Mesothelial cell of epicardium (in vitro differentiated cells): ENCODE results near the gene MTCL1. TPM values are rescaled to one million over a fixed set of nuclear protein-coding genes. Genes with fewer than 3 reads are reported as not detected.

Experiments used
- DNase-seq, 2 experiments: peaks; one replicate each; pipeline ENCODE4 v3.0.0; 2021; ENCODE audit warnings: low spot score in 2 of 2; ENCODE audit not compliant: unreplicated experiment in 2 of 2
- H3K27ac Mint-ChIP-seq: 2 replicates; pipeline ENCODE4 v1.8.0; 2021; ENCODE audit warnings: mixed read lengths
- H3K27me3 Mint-ChIP-seq: 2 replicates; pipeline ENCODE4 v1.8.0; 2021; ENCODE audit warnings: low read depth, mixed read lengths
- H3K36me3 Mint-ChIP-seq: 2 replicates; pipeline ENCODE4 v1.8.0; 2021; ENCODE audit warnings: mixed read lengths
- H3K4me1 Mint-ChIP-seq: 2 replicates; pipeline ENCODE4 v1.8.0; 2021; ENCODE audit warnings: mixed read lengths
- H3K4me3 Mint-ChIP-seq: 2 replicates; pipeline ENCODE4 v1.8.0; 2021; ENCODE audit warnings: mild to moderate bottlenecking, moderate library complexity, mixed read lengths
- H3K9me3 Mint-ChIP-seq: 2 replicates; pipeline ENCODE4 v1.8.0; 2021; ENCODE audit warnings: mixed read lengths
- total RNA-seq: library from RNA; stranded (reverse); gene quantifications from 3 replicates; pipeline ENCODE4 v1.2.1, GENCODE V29; 2021
- TF ChIP-seq, protein P1 (sequence below): fragments of 200-600 bp; sonication (generic); IDR thresholded peaks from one replicate; pipeline ENCODE4 v1.5.0; 2021; ENCODE audit warnings: antibody characterized with exemption; ENCODE audit not compliant: unreplicated experiment

Gene MTCL1
- total RNA-seq, 1 donor from 2014 or later = 24.7 TPM

DNA sequence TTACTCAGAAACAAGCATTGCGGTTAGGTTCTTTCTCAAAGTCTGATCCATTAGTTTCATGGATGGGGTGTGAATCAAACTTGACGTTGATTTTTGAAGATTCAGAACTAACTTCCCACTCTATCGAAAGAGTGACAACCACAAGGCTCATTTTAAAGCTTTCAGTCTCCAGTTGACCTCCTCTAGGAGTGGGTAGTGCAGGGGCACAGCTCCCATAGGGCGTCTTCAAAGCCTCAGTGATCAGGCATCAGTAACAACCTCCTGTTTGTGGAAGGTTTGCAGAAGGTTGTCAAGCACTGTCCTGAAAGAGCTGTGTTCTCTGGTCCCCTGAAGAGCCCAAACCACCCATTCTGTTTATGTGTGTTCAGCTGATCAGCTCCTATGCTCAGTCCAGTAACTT lies 10.2 kb downstream of the MTCL1 start:
- DNase-seq = no peak
- peaks cover 3% of the 10 kb centered on the region for H3K9me3 Mint-ChIP-seq
- peaks cover 2% of the 10 kb centered on the region for H3K36me3 Mint-ChIP-seq
- no peak overlapping the region for H3K27ac Mint-ChIP-seq
- no peak overlapping the region for H3K4me3 Mint-ChIP-seq
- TF ChIP-seq, protein P1, sequence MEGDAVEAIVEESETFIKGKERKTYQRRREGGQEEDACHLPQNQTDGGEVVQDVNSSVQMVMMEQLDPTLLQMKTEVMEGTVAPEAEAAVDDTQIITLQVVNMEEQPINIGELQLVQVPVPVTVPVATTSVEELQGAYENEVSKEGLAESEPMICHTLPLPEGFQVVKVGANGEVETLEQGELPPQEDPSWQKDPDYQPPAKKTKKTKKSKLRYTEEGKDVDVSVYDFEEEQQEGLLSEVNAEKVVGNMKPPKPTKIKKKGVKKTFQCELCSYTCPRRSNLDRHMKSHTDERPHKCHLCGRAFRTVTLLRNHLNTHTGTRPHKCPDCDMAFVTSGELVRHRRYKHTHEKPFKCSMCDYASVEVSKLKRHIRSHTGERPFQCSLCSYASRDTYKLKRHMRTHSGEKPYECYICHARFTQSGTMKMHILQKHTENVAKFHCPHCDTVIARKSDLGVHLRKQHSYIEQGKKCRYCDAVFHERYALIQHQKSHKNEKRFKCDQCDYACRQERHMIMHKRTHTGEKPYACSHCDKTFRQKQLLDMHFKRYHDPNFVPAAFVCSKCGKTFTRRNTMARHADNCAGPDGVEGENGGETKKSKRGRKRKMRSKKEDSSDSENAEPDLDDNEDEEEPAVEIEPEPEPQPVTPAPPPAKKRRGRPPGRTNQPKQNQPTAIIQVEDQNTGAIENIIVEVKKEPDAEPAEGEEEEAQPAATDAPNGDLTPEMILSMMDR = no peak
- peaks cover 11% of the 10 kb centered on the region for H3K27me3 Mint-ChIP-seq
- H3K4me1 Mint-ChIP-seq = peaks cover 8% of the 10 kb centered on the region

DNA sequence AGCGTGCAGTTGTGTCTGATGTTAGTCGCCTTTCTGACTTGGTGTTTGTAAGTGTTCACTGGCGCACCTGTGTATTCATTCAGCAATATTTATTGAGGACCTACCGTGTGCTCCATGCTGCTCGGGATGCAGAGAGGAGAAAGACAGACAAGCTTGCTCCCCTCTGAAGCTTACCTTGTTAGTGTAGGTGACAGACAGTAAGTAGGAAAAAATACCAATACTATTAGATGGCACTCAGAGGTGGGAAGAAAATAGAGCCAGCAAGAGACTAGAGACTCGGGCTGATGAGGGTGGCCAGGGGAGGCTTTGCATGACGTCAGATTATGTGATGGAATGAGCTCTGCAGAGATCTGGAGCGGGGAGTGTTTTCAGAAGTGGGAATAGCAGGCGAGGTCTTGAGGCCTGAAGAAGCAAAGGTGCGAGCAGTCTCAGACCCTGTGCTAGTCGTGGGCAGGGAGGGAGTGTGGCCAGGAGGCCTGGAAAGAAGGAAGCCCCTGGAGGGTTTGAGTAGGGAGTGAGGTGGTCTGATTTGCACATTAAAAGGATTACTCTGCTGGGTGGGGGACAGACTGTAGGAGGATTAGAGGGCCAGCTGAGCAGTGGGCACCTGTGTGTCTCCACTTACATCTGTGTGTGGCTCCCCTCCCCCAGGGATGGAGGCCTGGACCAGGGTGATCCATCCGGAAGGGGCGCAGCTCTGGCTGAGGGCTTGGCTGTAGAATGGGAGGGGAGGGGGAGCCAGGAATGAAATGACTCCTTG lies 11.8 kb downstream of the MTCL1 start:
- Mint-ChIP-seq H3K36me3 (peaks cover 7% of the 10 kb centered on the region), H3K4me3 (no peak overlapping the region), H3K27ac (no peak overlapping the region), H3K9me3 (peaks cover 3% of the 10 kb centered on the region), H3K4me1 (peaks cover 8% of the 10 kb centered on the region), H3K27me3 (peaks cover 11% of the 10 kb centered on the region)
- DNase-seq = no peak
- TF ChIP-seq, protein P1 = no peak

DNA sequence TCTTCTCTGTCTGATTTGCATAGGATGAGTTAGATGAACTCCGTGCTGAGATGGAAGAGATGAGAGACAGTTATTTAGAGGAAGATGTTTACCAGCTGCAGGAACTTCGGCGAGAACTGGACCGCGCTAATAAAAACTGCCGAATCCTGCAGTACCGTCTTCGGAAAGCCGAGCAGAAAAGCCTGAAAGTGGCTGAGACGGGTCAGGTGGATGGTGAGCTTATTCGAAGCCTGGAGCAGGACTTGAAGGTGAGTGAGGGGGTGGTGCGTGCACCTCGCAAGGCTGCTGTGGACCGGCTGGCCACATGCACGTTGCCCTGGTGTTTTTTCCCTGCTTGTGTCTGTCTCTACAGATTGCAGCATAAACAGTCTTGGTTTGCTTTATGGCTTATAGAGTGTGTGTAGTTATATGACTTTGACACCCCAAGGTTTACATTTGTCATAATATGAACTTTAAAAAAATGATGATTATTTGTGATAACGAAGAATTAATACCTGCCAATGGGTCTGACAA lies 13.1 kb downstream of the MTCL1 start:
- no peak for DNase-seq
- TF ChIP-seq, protein P1 = no peak
- peaks cover 7% of the 10 kb centered on the region for H3K36me3 Mint-ChIP-seq

DNA sequence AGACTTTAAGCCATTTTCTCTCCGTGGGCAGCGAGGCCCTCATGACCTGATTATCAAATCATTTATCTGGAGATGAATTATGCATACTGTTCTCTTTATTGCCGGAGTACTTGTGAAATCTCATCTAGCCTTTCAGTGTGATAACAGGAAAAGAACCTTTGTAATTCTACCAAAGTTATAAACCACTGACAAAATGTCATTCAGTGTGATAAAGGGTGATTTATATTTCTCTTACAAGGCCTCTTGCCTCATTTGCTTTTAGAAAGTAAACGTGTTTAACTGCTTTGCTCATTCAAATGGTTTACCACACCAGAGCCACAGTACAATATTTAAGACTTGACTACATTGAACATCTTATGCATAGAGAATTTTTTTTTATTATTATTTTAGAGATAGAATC lies 13.8 kb downstream of the MTCL1 start:
- H3K4me1 Mint-ChIP-seq = peaks cover 8% of the 10 kb centered on the region
- no peak overlapping the region for H3K27ac Mint-ChIP-seq
- H3K4me3 Mint-ChIP-seq = no peak overlapping the region
- H3K36me3 Mint-ChIP-seq = peaks cover 10% of the 10 kb centered on the region
- H3K9me3 Mint-ChIP-seq = peaks cover 6% of the 10 kb centered on the region
- TF ChIP-seq, protein P1 = no peak
- peaks cover 11% of the 10 kb centered on the region for H3K27me3 Mint-ChIP-seq
- DNase-seq = no peak

More for the DNA sequence above, 13.1 kb downstream of the MTCL1 start:
- Mint-ChIP-seq H3K4me3 (no peak overlapping the region), H3K9me3 (peaks cover 3% of the 10 kb centered on the region), H3K27ac (no peak overlapping the region), H3K27me3 (peaks cover 11% of the 10 kb centered on the region), H3K4me1 (peaks cover 8% of the 10 kb centered on the region)

DNA sequence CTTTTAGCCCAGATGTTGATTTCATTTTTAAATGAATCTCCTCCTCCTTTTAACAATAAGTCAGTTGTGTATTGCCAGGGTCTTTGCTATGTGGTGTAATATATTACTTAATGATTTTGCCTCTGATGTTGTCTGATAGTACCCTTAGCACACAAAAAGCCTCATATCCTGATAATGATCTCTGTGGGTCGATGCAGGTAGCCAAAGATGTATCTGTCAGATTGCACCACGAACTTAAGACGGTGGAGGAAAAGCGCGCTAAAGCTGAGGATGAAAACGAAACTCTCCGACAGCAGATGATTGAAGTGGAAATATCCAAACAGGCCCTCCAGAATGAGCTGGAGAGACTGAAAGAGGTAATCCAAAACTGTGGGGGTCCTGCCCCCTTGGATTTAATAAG lies 14.8 kb downstream of the MTCL1 start:
- Mint-ChIP-seq H3K27ac (no peak overlapping the region), H3K4me1 (peaks cover 11% of the 10 kb centered on the region), H3K4me3 (no peak overlapping the region), H3K36me3 (peaks cover 12% of the 10 kb centered on the region), H3K9me3 (peaks cover 6% of the 10 kb centered on the region), H3K27me3 (peaks cover 11% of the 10 kb centered on the region)
- DNase-seq = no peak
- TF ChIP-seq, protein P1 = no peak
